ENCODE measurements around the gene NEK11.

The NEK11 gene

GRCh38 chr3:131026321-131027151 lies at the start of gene NEK11, which contains the start of gene ASTE1:
Gene NEK11, plus strand, starts transcription at chr3:131026877. Its CDS starts 2,832 bp downstream, at chr3:131029709.
Gene ASTE1, minus strand, starts transcription at chr3:131026825. Its CDS starts 1,519 bp downstream, at chr3:131025306.
- TF ChIP-seq CTCF (conservative IDR thresholded peaks at IDR 0.05; ENCODE audit: low read length): no peak
- DNase-seq (ENCODE audit: low read depth): peak; percentile 86
- peak within 1 kb of the TSS; percentile 86 for H3K4me3 ChIP-seq (ENCODE audit: low read length)

GRCh38 chr3:130979117-130979516 lies 47.6 kb upstream of the NEK11 start:
- no peak for DNase-seq (ENCODE audit: low read depth)
- no peak for TF ChIP-seq CTCF (conservative IDR thresholded peaks at IDR 0.05; ENCODE audit: low read length)
- no peak overlapping the region for H3K4me3 ChIP-seq (ENCODE audit: low read length)

- TF ChIP-seq CTCF (conservative IDR thresholded peaks at IDR 0.05; ENCODE audit: low read length): no peak
Measured at GRCh38 chr3:130981469-130981868, 45.2 kb upstream of the NEK11 start.

GRCh38 chr3:130990282-130990681 lies 36.4 kb upstream of the NEK11 start:
- H3K4me3 ChIP-seq (ENCODE audit: low read length): no peak overlapping the region
- TF ChIP-seq CTCF (conservative IDR thresholded peaks at IDR 0.05; ENCODE audit: low read length): no peak
- DNase-seq (ENCODE audit: low read depth): no peak

More at GRCh38 chr3:130981469-130981868, 45.2 kb upstream of the NEK11 start:
- no peak overlapping the region for H3K4me3 ChIP-seq (ENCODE audit: low read length)
- DNase-seq (ENCODE audit: low read depth): no peak

GRCh38 chr3:130991126-130991525 lies 35.6 kb upstream of the NEK11 start:
- no peak for TF ChIP-seq CTCF (conservative IDR thresholded peaks at IDR 0.05; ENCODE audit: low read length)
- no peak for DNase-seq (ENCODE audit: low read depth)
- no peak overlapping the region for H3K4me3 ChIP-seq (ENCODE audit: low read length)

- DNase-seq (ENCODE audit: low read depth): no peak
- no peak overlapping the region for H3K4me3 ChIP-seq (ENCODE audit: low read length)
- no peak for TF ChIP-seq CTCF (conservative IDR thresholded peaks at IDR 0.05; ENCODE audit: low read length)
Measured at GRCh38 chr3:130992344-130992743, 34.3 kb upstream of the NEK11 start.

- DNase-seq (ENCODE audit: low read depth): peak; percentile 55
- no peak for TF ChIP-seq CTCF (conservative IDR thresholded peaks at IDR 0.05; ENCODE audit: low read length)
- no peak overlapping the region for H3K4me3 ChIP-seq (ENCODE audit: low read length)
Measured at GRCh38 chr3:130997289-130997688, 29.4 kb upstream of the NEK11 start.

Measured in AG10803 (cell line).